HG03432 (cell line): ENCODE results near the gene ST7.
"Not testable (repeated sequence)": the region's sequence is repeated elsewhere in the genome, so short reads cannot be mapped to it uniquely, and the experiment has no call there.

ENCODE experiments used
- ATAC-seq: cut with Tn5 transposase; IDR thresholded peaks from one replicate; pipeline ENCODE4 v1.9.1; 2021; ENCODE audit warnings: mild to moderate bottlenecking, moderate library complexity; ENCODE audit not compliant: unreplicated experiment

Gene ST7

GRCh38 chr7:117210908-117211307 lies 257.6 kb downstream of the ST7 start:
- no peak for ATAC-seq

- ATAC-seq: no peak
Measured at GRCh38 chr7:117211614-117212013, 258.3 kb downstream of the ST7 start.

- ATAC-seq: peak; percentile 85
Measured at GRCh38 chr7:117212969-117213877, 259.9 kb downstream of the ST7 start.

- no peak for ATAC-seq
Measured at GRCh38 chr7:117216010-117216409, 262.7 kb downstream of the ST7 start.

- no peak for ATAC-seq
Measured at GRCh38 chr7:117216436-117217069, 263.3 kb downstream of the ST7 start.

GRCh38 chr7:117217106-117218035 lies 264.1 kb downstream of the ST7 start:
- no peak for ATAC-seq

- no peak for ATAC-seq
Measured at GRCh38 chr7:117218700-117219099, 265.4 kb downstream of the ST7 start.

GRCh38 chr7:117219485-117219884 lies 266.2 kb downstream of the ST7 start:
- no peak for ATAC-seq

- ATAC-seq: no peak
Measured at GRCh38 chr7:117220836-117221235, 267.5 kb downstream of the ST7 start.

GRCh38 chr7:117225536-117225935 lies 272.2 kb downstream of the ST7 start:
- no peak for ATAC-seq

GRCh38 chr7:117227091-117227490 lies 273.8 kb downstream of the ST7 start:
- no peak for ATAC-seq

- no peak for ATAC-seq
Measured at GRCh38 chr7:117229350-117229749, 276.0 kb downstream of the ST7 start.

GRCh38 chr7:117230276-117231046 lies 277.2 kb downstream of the ST7 start:
- peak; percentile 84 for ATAC-seq

GRCh38 chr7:117231047-117231359 lies 277.7 kb downstream of the ST7 start:
- ATAC-seq: no peak

GRCh38 chr7:117237646-117238045 lies 284.3 kb downstream of the ST7 start:
- ATAC-seq: peak; percentile 54

- no peak for ATAC-seq
Measured at GRCh38 chr7:117238472-117238871, 285.2 kb downstream of the ST7 start.

GRCh38 chr7:117238937-117239336 lies 285.6 kb downstream of the ST7 start:
- no peak for ATAC-seq

GRCh38 chr7:117241088-117241487 lies 287.8 kb downstream of the ST7 start:
- no peak for ATAC-seq

- ATAC-seq: no peak
Measured at GRCh38 chr7:117243390-117243789, 290.1 kb downstream of the ST7 start.

GRCh38 chr7:117245703-117246102 lies 292.4 kb downstream of the ST7 start:
- ATAC-seq: not testable (repeated sequence)

- ATAC-seq: no peak
Measured at GRCh38 chr7:117247809-117248208, 294.5 kb downstream of the ST7 start.
